Measurements from ENCODE around the gene CRACDL. TPM values are rescaled to one million over a fixed set of nuclear protein-coding genes. Genes with fewer than 3 reads are reported as not detected.

The CRACDL gene
- total RNA-seq, 1 donor from 2014 or later, result 3.0 TPM

DNA sequence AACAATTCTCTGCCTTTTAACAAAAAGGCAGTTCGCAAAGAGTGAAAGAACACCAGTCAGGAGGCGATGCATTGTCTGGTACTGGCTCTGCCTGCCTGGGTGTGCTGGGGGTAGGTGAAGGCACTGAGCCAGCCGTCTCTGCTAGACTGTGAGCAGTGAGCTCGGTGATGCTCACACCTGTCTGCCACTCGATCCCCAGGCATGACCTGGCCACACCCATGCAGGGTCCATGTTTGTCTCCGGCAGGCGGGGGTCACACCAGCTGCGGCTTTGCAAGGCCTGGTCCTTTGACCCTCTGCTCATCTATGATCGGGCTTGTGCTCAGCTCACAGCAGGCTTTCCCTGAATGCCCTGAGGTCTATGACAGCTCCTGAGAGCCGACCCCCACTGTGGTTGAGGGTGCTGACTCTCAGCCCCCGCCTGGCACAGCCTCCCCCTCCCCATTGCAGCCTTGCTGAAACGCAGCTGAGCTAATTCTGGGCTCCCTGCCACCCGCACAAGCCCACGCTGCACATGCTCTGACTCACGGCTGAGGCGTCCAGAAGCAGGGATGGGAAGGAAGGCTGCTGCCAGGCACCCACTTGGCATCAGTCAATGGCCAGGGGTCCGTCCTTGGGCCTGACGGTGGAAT lies 23.7 kb downstream of the CRACDL start:
- H3K9me3 ChIP-seq (replicated peaks), result no peaks in the 10 kb centered on the region
- H3K36me3 ChIP-seq, result no peaks in the 10 kb centered on the region
- TF ChIP-seq, protein P1, sequence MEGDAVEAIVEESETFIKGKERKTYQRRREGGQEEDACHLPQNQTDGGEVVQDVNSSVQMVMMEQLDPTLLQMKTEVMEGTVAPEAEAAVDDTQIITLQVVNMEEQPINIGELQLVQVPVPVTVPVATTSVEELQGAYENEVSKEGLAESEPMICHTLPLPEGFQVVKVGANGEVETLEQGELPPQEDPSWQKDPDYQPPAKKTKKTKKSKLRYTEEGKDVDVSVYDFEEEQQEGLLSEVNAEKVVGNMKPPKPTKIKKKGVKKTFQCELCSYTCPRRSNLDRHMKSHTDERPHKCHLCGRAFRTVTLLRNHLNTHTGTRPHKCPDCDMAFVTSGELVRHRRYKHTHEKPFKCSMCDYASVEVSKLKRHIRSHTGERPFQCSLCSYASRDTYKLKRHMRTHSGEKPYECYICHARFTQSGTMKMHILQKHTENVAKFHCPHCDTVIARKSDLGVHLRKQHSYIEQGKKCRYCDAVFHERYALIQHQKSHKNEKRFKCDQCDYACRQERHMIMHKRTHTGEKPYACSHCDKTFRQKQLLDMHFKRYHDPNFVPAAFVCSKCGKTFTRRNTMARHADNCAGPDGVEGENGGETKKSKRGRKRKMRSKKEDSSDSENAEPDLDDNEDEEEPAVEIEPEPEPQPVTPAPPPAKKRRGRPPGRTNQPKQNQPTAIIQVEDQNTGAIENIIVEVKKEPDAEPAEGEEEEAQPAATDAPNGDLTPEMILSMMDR (IDR thresholded peaks at IDR 0.05; ENCODE audit: borderline replicate concordance), result no peak
- intact Hi-C loops (cut with micrococcal nuclease), result no loop called here
- H3K4me3 ChIP-seq, result no peak overlapping the region
- H3K27ac ChIP-seq (replicated peaks), result no peak overlapping the region
- peaks cover 19% of the 10 kb centered on the region for H3K4me1 ChIP-seq
- DNase-seq, result no peak
- H3K27me3 ChIP-seq (ENCODE audit: low read depth), result peaks cover 45% of the 10 kb centered on the region

DNA sequence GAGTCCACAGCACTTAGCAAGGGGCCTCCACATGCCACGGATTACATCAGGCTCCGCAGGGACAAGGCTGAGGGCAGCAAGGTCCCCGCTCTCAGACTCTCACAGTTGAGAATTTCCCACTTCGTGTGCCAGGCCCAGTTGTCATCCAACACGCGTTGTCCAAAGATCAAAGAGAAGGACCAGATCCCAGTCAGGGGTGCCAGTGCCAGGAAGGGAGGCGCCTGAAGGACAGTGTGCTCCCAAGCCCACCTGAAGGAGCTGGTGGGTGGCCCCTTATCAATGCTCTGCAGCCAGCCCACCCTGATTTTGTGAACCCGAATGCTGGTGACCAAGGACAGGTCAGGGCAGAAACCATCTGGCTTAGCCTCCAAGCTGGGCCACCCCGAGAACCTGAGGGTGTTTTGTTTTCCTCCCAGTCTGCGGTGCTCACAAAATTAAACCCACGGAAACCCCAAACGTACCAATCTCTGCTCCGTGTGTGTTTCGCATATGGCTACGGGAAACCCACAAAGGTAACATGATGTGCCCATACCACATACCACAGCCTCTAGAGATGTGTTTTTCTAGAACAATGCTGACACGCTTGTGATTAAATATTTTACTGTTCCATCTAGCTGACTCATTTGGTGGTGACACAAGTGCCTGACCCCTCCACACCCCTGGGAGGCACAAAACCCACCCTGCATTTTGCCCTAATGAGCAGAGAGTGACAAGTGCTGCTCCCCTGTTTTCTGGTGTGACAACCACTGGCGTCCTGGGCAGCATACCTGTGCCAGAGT lies 24.5 kb downstream of the CRACDL start:
- no peaks in the 10 kb centered on the region for H3K9me3 ChIP-seq (replicated peaks)
- H3K27ac ChIP-seq (replicated peaks), result no peak overlapping the region
- H3K4me3 ChIP-seq, result no peak overlapping the region
- TF ChIP-seq, protein P1 (IDR thresholded peaks at IDR 0.05; ENCODE audit: borderline replicate concordance), result no peak
- no peaks in the 10 kb centered on the region for H3K36me3 ChIP-seq
- H3K27me3 ChIP-seq (ENCODE audit: low read depth), result peaks cover 52% of the 10 kb centered on the region
- intact Hi-C loops (cut with micrococcal nuclease), result no loop called here
- peaks cover 19% of the 10 kb centered on the region for H3K4me1 ChIP-seq
- no peak for DNase-seq

DNA sequence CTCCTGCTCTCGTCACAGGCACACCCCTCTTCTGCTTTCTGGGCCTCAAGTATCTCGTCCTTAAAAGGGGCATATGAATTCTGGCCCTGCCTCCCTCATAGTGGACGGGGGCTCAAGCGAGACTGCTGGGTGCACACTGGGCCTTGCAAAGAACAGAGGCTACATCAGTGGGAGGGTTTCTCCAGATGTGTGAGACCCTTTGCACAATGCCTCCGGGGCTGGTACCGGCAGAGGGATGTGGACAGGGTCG lies 25.0 kb downstream of the CRACDL start:
- H3K4me1 ChIP-seq, result peaks cover 19% of the 10 kb centered on the region
- no peak overlapping the region for H3K27ac ChIP-seq (replicated peaks)
- TF ChIP-seq, protein P1 (IDR thresholded peaks at IDR 0.05; ENCODE audit: borderline replicate concordance), result no peak
- no peaks in the 10 kb centered on the region for H3K9me3 ChIP-seq (replicated peaks)
- H3K36me3 ChIP-seq, result no peaks in the 10 kb centered on the region
- DNase-seq, result no peak
- intact Hi-C loops (cut with micrococcal nuclease), result no loop called here
- no peak overlapping the region for H3K4me3 ChIP-seq
- H3K27me3 ChIP-seq (ENCODE audit: low read depth), result peaks cover 55% of the 10 kb centered on the region

DNA sequence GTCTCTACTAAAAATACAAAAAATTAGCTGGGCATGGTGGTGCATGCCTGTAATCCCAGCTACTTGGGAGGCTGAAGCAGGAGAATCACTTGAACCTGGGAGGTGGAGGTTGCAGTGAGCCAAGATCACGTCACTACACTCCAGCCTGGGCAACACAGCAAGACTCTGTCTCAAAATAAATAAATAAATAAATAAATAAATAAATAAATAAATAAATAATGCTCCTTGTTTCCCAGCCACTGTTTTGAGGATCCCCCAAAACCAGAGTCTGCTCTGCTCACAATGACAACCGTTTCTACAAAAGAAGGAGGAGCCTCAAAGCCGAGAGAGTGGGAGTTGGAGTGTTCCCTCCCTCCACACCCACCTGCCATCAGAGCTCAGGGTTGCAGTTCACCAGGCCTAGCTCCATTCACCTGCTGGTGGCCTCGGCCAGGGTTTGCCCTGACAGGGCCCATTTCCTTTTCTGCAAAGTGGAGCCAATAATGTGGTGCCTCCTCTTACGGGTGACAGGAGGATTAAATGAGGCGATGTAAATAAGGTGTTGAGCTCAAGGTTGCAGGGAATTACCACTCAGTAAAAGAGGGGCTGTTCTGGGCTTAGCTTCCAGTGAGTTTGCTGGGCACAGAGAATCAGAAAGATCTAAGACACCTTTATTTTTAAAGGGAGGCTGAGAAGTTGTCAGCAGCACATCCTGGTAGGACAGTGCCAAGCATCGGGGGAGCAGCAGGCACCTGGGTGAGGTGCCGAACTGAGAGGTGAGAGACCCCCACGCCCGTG lies 25.5 kb downstream of the CRACDL start:
- intact Hi-C loops (cut with micrococcal nuclease), result no loop called here
- peaks cover 51% of the 10 kb centered on the region for H3K27me3 ChIP-seq (ENCODE audit: low read depth)
- no peak for DNase-seq
- H3K27ac ChIP-seq (replicated peaks), result no peak overlapping the region
- peaks cover 19% of the 10 kb centered on the region for H3K4me1 ChIP-seq
- no peak overlapping the region for H3K4me3 ChIP-seq
- no peaks in the 10 kb centered on the region for H3K36me3 ChIP-seq
- TF ChIP-seq, protein P1 (IDR thresholded peaks at IDR 0.05; ENCODE audit: borderline replicate concordance), result no peak
- no peaks in the 10 kb centered on the region for H3K9me3 ChIP-seq (replicated peaks)

DNA sequence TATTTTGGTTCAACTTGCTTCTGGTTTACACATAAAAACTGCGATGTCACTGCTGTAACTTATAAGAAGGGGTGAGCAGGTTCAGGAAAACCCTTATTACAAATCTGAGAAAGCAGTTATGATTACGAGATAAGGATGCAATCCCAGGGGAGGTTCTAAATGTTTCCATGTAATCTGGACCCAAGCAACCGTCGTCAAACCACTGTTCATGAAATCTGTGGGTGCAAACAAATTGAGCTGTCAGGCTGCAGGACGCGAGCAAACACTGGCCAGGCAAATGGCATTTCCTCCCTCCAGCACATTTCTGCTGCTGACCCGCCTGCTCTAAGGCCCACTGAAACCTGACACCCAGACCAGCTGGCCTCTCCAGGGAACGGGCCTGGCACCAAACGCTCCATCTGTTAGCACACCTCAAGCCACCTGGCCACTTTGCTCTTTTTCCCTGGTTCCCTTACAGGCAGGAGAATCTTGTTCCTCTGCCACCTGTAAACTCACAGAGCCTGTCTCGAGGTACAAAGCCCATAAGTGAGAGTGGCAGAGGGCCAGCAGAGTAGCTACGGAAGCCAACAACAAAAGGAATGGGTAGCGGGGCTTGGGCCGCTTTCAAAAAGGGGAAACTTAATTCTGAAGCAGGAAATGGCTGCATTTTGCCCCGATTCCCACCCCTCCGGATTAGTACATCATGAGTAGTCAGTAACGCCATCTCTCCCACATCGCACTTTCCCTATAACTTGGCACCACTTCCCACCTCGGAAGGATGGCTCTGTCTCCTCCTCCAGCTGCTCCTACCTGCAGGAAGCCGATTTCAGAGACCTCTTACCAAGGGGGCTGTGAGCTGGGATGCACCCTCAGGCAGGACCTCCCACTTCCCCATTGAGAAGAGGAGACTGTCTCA lies 26.5 kb downstream of the CRACDL start:
- Histone ChIP-seq H3K4me1 (peaks cover 19% of the 10 kb centered on the region), H3K9me3 (replicated peaks) (no peaks in the 10 kb centered on the region), H3K27ac (replicated peaks) (no peak overlapping the region), H3K27me3 (ENCODE audit: low read depth) (peaks cover 43% of the 10 kb centered on the region), H3K36me3 (no peaks in the 10 kb centered on the region), H3K4me3 (no peak overlapping the region)
- TF ChIP-seq, protein P1 (IDR thresholded peaks at IDR 0.05; ENCODE audit: borderline replicate concordance), result no peak
- intact Hi-C loops (cut with micrococcal nuclease), result no loop called here
- no peak for DNase-seq
